ENCODE results near the gene SLC2A9.

Gene SLC2A9

GRCh38 chr4:10020871-10021652 is at the start of gene SLC2A9:
SLC2A9 (minus strand) TSS chr4:10021497; CDS start chr4:10021429, 68 bp downstream.
- DNase-seq, result no peak

GRCh38 chr4:10069075-10069642 is 47.9 kb upstream of the SLC2A9 start:
- no peak for DNase-seq

- DNase-seq, result no peak
Observed at GRCh38 chr4:10066670-10067651, 45.7 kb upstream of the SLC2A9 start.

- no peak for DNase-seq
Observed at GRCh38 chr4:10066206-10066605, 44.9 kb upstream of the SLC2A9 start.

GRCh38 chr4:10063544-10064300 is 42.4 kb upstream of the SLC2A9 start:
- no peak for DNase-seq

GRCh38 chr4:10061650-10062415 is 40.5 kb upstream of the SLC2A9 start:
- DNase-seq, result no peak

GRCh38 chr4:10058371-10058770 is 37.1 kb upstream of the SLC2A9 start:
- no peak for DNase-seq

GRCh38 chr4:10057023-10057395 is 35.7 kb upstream of the SLC2A9 start:
- no peak for DNase-seq

- no peak for DNase-seq
Observed at GRCh38 chr4:10056334-10057022, 35.2 kb upstream of the SLC2A9 start.

GRCh38 chr4:10055871-10056270 is 34.6 kb upstream of the SLC2A9 start:
- no peak for DNase-seq

GRCh38 chr4:10054571-10055041 is 33.3 kb upstream of the SLC2A9 start:
- no peak for DNase-seq

GRCh38 chr4:10053635-10054453 is 32.5 kb upstream of the SLC2A9 start:
- DNase-seq, result no peak

- no peak for DNase-seq
Observed at GRCh38 chr4:10051517-10052135, 30.3 kb upstream of the SLC2A9 start.

GRCh38 chr4:10050721-10051120 is 29.4 kb upstream of the SLC2A9 start:
- DNase-seq, result no peak

- DNase-seq, result no peak
Observed at GRCh38 chr4:10050261-10050661, 29.0 kb upstream of the SLC2A9 start.

GRCh38 chr4:10048941-10049697 is 27.8 kb upstream of the SLC2A9 start:
- DNase-seq, result no peak

- DNase-seq, result no peak
Observed at GRCh38 chr4:10047967-10048366, 26.7 kb upstream of the SLC2A9 start.

- no peak for DNase-seq
Observed at GRCh38 chr4:10046471-10046870, 25.2 kb upstream of the SLC2A9 start.

GRCh38 chr4:10045481-10045880 is 24.2 kb upstream of the SLC2A9 start:
- DNase-seq, result no peak
